ENCODE data around the gene SLC25A14.
"Not testable (repeated sequence)": the region's sequence is repeated elsewhere in the genome, so short reads cannot be mapped to it uniquely, and the experiment has no call there.

Gene SLC25A14

GRCh38 chrX:130339408-130340222 lies at the start of gene SLC25A14:
Gene SLC25A14, plus strand, starts transcription at chrX:130339919. Its CDS starts 360 bp downstream, at chrX:130340279.
- peak; percentile 45 for DNase-seq (ENCODE audit: low read depth)

GRCh38 chrX:130295519-130296296 lies 44.0 kb upstream of the SLC25A14 start:
- DNase-seq (ENCODE audit: low read depth) = no peak

GRCh38 chrX:130296297-130296678 lies 43.4 kb upstream of the SLC25A14 start:
- no peak for DNase-seq (ENCODE audit: low read depth)

GRCh38 chrX:130296743-130297142 lies 43.0 kb upstream of the SLC25A14 start:
- no peak for DNase-seq (ENCODE audit: low read depth)

GRCh38 chrX:130299279-130300009 lies 40.3 kb upstream of the SLC25A14 start:
- DNase-seq (ENCODE audit: low read depth) = no peak

- DNase-seq (ENCODE audit: low read depth) = no peak
Measured at GRCh38 chrX:130300010-130300282, 39.8 kb upstream of the SLC25A14 start.

GRCh38 chrX:130301405-130301804 lies 38.3 kb upstream of the SLC25A14 start:
- DNase-seq (ENCODE audit: low read depth) = no peak

- DNase-seq (ENCODE audit: low read depth) = no peak
Measured at GRCh38 chrX:130301977-130302376, 37.7 kb upstream of the SLC25A14 start.

GRCh38 chrX:130304587-130305368 lies 34.9 kb upstream of the SLC25A14 start:
- no peak for DNase-seq (ENCODE audit: low read depth)

- DNase-seq (ENCODE audit: low read depth) = not testable (repeated sequence)
Measured at GRCh38 chrX:130319886-130320285, 19.8 kb upstream of the SLC25A14 start.

GRCh38 chrX:130321550-130321949 lies 18.2 kb upstream of the SLC25A14 start:
- DNase-seq (ENCODE audit: low read depth) = no peak

GRCh38 chrX:130330146-130330545 lies 9.6 kb upstream of the SLC25A14 start:
- no peak for DNase-seq (ENCODE audit: low read depth)

GRCh38 chrX:130330706-130331105 lies 9.0 kb upstream of the SLC25A14 start:
- no peak for DNase-seq (ENCODE audit: low read depth)

GRCh38 chrX:130336531-130336930 lies 3.2 kb upstream of the SLC25A14 start:
- DNase-seq (ENCODE audit: low read depth) = no peak

GRCh38 chrX:130338869-130339268 lies 850 bp upstream of the SLC25A14 start:
- not testable (repeated sequence) for DNase-seq (ENCODE audit: low read depth)

GRCh38 chrX:130340271-130340670 lies 552 bp downstream of the SLC25A14 start:
- DNase-seq (ENCODE audit: low read depth) = no peak

GRCh38 chrX:130343411-130343810 lies 3.7 kb downstream of the SLC25A14 start:
- DNase-seq (ENCODE audit: low read depth) = no peak

GRCh38 chrX:130347321-130347720 lies 7.6 kb downstream of the SLC25A14 start:
- DNase-seq (ENCODE audit: low read depth) = no peak

GRCh38 chrX:130351567-130351966 lies 11.8 kb downstream of the SLC25A14 start:
- no peak for DNase-seq (ENCODE audit: low read depth)

- not testable (repeated sequence) for DNase-seq (ENCODE audit: low read depth)
Measured at GRCh38 chrX:130352050-130352449, 12.3 kb downstream of the SLC25A14 start.

GRCh38 chrX:130376077-130376476 lies 36.4 kb downstream of the SLC25A14 start:
- no peak for DNase-seq (ENCODE audit: low read depth)

All from CMK (cell line).